SJCRH30 (cell line): ENCODE results near the gene TMEM184C. TPM values are rescaled to one million over a fixed set of nuclear protein-coding genes. Genes with fewer than 3 reads are reported as not detected.

Experiments used
- DNase-seq, 2 experiments: peaks; one replicate each; pipeline ENCODE4 v3.0.0-alpha.2; 2015 to 2020
- H3K27ac ChIP-seq: fragments of 250-450 bp; sonication (Bioruptor Pico); 2 replicates; pipeline ENCODE4 v1.5.1; 2020; ENCODE audit warnings: mild to moderate bottlenecking, moderate library complexity
- H3K27me3 ChIP-seq: fragments of 250-450 bp; sonication (Bioruptor Pico); 2 replicates; pipeline ENCODE4 v1.5.1; 2020; ENCODE audit warnings: mild to moderate bottlenecking, moderate library complexity
- H3K36me3 ChIP-seq: fragments of 250-450 bp; sonication (Bioruptor Pico); 2 replicates; pipeline ENCODE4 v1.5.1; 2020; ENCODE audit warnings: mild to moderate bottlenecking, moderate library complexity
- H3K4me1 ChIP-seq: fragments of 250-450 bp; sonication (Bioruptor Pico); 2 replicates; pipeline ENCODE4 v1.5.1; 2020; ENCODE audit warnings: mild to moderate bottlenecking, moderate library complexity
- H3K4me3 ChIP-seq: fragments of 250-450 bp; sonication (Bioruptor Pico); 2 replicates; pipeline ENCODE4 v1.5.1; 2020; ENCODE audit warnings: mild to moderate bottlenecking, moderate library complexity
- H3K9me3 ChIP-seq: fragments of 250-450 bp; sonication (Bioruptor Pico); replicated peaks from 2 replicates; pipeline ENCODE4 v1.5.1; 2020; ENCODE audit warnings: mild to moderate bottlenecking, moderate library complexity
- total RNA-seq: library from RNA; depleted of rRNA; stranded (reverse); fragments of >200 nt; shearing (Covaris generic); gene quantifications from 2 replicates; pipeline ENCODE4 v1.2.3, GENCODE V29; 2014; rRNA removed

TMEM184C gene
- total RNA-seq, 1 experiment from 2014 or later = 20.6 TPM

DNA sequence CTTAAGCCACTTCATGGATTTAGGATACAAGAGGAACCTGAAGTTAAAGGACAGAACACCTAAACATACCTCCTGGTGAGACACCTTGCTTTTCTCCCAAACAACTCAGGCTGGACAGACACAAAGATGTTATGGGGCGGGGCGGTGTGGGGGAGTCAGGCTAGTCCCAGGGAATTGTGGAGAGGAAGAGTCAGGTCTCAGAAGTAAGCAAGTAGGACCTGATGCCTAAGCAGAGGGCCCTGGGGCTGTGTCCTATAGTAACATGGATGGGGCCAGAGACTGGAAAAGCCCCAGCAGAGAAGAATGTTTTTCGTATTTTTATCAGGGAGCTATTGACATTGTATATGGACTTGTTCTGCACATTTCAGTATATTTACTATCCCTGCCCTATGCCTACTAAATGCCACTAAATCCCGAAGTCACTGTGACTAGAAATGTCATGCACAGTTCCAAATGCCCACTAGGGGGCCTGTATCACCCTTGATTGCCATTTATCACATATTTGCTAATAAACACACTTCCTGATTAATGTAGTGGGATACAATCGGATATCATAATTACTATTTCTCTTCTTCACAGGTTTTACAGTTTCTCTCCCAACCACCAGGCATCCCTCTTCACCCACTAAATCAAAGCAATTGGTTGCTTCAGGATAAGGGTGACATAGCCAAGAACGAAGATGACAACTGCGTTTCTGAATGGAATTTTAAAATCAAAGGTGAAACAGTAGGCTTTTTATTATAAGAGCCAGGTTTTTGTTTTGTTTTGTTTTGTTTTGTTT, 90.9 kb downstream of the TMEM184C start:
- H3K4me3 ChIP-seq = no peak overlapping the region
- DNase-seq = peak; percentile 27 to 72
- no peaks in the 10 kb centered on the region for H3K27me3 ChIP-seq
- no peaks in the 10 kb centered on the region for H3K9me3 ChIP-seq
- H3K27ac ChIP-seq = no peak overlapping the region
- H3K4me1 ChIP-seq = peaks cover 1% of the 10 kb centered on the region; the same call in 1 of the 2 replicates
- H3K36me3 ChIP-seq = no peaks in the 10 kb centered on the region

DNA sequence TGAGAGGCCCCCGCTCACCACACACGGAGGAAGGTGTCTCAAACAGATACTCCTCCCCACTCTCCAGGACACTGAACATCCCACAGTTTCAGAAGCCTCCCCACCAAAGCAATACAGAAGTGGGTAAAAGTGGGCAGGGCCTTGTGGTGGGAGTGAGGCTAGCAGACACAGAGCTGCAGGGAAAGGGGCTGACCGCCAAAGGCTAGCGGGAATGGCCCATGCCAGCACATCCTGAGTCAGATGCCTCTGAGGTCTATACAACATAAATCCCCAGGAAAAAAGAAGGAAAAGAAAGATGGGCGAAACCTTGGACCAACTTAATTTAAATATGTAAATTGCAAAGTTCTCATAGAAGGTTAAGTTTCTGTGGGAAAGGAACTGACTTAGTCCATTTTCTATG, 92.8 kb downstream of the TMEM184C start:
- no peak overlapping the region for H3K4me3 ChIP-seq
- no peaks in the 10 kb centered on the region for H3K36me3 ChIP-seq
- peak; percentile 16 to 18 for DNase-seq
- H3K9me3 ChIP-seq = no peaks in the 10 kb centered on the region
- H3K4me1 ChIP-seq = peaks cover 8% of the 10 kb centered on the region
- no peaks in the 10 kb centered on the region for H3K27me3 ChIP-seq
- H3K27ac ChIP-seq = no peak overlapping the region

DNA sequence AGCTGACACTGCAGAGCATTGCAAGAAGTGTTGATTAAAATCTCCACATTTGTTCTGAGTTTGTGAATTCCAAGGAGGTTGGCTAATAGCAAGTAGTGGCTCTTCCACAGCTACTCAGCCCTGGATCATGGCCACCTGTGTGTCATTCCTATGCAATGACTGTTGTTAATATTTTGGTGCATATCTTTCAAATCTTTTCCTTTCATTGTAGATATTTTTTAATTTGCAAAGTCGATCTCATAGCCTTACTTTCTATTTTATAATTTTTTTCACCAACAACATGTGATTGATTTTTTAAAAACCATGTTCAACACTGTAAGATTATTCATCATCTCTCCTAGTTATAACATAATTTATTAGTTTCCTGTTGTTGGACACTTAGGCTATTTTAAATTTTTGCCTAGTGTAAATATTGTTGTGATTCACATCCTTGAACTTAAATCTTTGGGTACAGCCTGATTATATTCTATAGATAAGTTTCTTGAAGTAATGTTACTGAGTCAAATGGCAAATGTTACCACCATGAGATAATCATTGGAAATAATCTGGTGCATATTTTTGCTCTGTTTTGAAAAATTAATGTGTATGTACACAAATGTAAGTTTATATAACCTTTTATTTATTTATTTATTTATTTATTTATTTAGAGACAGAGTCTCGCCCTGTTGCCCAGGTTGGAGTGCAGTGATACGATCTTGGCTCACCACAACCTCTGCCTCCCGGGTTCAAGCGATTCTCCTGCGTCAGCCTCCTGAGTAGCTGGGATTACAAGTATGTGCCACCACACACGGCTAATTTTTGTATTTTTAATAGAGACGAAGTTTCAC, 97.6 kb downstream of the TMEM184C start:
- Histone ChIP-seq H3K27ac (no peak overlapping the region), H3K36me3 (no peaks in the 10 kb centered on the region), H3K4me3 (no peak overlapping the region), H3K4me1 (peaks cover 8% of the 10 kb centered on the region), H3K9me3 (no peaks in the 10 kb centered on the region), H3K27me3 (no peaks in the 10 kb centered on the region)
- no peak for DNase-seq

DNA sequence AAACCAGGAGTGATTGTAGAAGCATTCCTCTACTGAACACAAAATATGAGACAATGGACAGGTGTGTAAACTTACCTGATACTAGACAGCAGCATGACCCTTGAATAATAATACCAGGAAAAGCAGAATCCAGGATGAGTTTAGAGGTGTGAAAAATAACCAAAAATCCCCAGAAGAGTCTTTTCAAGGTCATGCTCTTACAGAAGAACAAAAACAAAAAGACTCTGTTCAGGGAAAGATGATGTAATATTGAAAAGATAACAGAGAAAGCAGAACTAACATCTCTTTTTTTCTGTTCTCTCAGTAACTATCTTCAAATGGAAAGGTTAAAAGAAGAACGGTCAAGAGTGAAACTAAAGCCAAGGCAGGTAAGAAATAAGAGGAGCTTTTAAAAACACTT, 100.7 kb downstream of the TMEM184C start:
- Histone ChIP-seq H3K4me1 (peaks cover 8% of the 10 kb centered on the region), H3K36me3 (no peaks in the 10 kb centered on the region), H3K4me3 (no peak overlapping the region), H3K9me3 (no peaks in the 10 kb centered on the region), H3K27me3 (no peaks in the 10 kb centered on the region), H3K27ac (no peak overlapping the region)
- DNase-seq = no peak

Other genes starting within 250 kb of the TMEM184C start
- gene EDNRA, start 136.3 kb upstream of the TMEM184C start, total RNA-seq = 1.1 TPM in 2 replicates
- 12.1 and 13.1 TPM in 2 replicates for gene PRMT9, start 66.8 kb downstream of the TMEM184C start, total RNA-seq
- gene ARHGAP10, start 114.7 kb downstream of the TMEM184C start, total RNA-seq = 19.9 and 25.0 TPM in 2 replicates